Measurements from ENCODE around the gene RAPGEF5. TPM values are rescaled to one million over a fixed set of nuclear protein-coding genes. Genes with fewer than 3 reads are reported as not detected.

The RAPGEF5 gene
- total RNA-seq, 4 donors from 2014 or later: 26.5 to 76.6 (median 39.3) TPM

DNA sequence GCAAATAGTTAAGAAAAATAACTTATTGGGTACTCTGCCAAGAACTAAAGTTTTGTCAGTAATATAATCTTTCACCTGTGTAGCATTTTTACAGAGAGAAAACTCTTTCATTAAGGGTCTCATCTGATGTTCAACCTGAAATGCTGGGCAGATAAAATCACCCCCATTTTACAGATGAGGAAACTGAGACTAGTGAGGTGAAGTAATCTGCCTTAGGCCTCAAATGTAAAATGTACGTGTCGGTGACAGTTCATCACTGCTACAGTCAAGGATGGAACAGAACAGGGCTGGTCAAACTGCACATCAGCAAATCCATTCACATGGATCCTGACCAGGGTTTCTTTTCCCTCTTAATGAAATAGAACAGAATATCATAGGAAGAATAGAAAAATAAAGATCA, 121.8 kb downstream of the RAPGEF5 start:
- TF ChIP-seq, protein P1, sequence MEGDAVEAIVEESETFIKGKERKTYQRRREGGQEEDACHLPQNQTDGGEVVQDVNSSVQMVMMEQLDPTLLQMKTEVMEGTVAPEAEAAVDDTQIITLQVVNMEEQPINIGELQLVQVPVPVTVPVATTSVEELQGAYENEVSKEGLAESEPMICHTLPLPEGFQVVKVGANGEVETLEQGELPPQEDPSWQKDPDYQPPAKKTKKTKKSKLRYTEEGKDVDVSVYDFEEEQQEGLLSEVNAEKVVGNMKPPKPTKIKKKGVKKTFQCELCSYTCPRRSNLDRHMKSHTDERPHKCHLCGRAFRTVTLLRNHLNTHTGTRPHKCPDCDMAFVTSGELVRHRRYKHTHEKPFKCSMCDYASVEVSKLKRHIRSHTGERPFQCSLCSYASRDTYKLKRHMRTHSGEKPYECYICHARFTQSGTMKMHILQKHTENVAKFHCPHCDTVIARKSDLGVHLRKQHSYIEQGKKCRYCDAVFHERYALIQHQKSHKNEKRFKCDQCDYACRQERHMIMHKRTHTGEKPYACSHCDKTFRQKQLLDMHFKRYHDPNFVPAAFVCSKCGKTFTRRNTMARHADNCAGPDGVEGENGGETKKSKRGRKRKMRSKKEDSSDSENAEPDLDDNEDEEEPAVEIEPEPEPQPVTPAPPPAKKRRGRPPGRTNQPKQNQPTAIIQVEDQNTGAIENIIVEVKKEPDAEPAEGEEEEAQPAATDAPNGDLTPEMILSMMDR (IDR thresholded peaks at IDR 0.05): no peak
- TF ChIP-seq POLR2A (IDR thresholded peaks at IDR 0.05): no peak
- intact Hi-C loops (cut with DNase I): no loop called here
- Histone ChIP-seq H3K4me3 (replicated peaks in 1 of 3) (no peak overlapping the region), H3K9me3 (no peaks in the 10 kb centered on the region), H3K4me1 (peaks cover 0 to 4% of the 10 kb centered on the region in 2 donors), H3K27ac (no peak overlapping the region), H3K27me3 (no peaks in the 10 kb centered on the region), H3K36me3 (no peaks in the 10 kb centered on the region)
- WGBS, 2 donors: 94 to 100% methylated on average over 2 of the region's 2 CpGs
- no peak for DNase-seq

DNA sequence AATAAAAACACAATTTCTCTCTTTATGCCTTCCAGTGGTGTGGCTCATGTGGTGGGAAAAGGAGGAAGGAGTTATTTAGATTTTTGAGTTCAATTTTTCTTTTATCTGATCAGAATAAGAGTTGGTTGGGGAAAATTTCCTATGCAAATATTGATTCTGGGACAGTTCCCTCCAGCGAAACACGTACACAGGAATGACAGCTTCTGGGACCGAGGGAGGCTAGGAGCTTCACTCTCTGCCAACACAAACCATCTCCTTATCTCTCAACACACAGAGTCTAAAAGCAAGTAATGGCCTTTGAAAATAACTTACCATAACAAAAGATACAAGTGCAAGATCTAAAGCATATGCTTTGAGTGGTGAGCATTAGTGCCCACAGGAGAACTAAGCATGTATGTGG, 122.7 kb downstream of the RAPGEF5 start:
- Histone ChIP-seq H3K9me3 (no peaks in the 10 kb centered on the region), H3K4me1 (peaks cover 0 to 4% of the 10 kb centered on the region in 2 donors), H3K27ac (no peak overlapping the region), H3K36me3 (no peaks in the 10 kb centered on the region), H3K27me3 (no peaks in the 10 kb centered on the region), H3K4me3 (replicated peaks in 1 of 3) (no peak overlapping the region)
- intact Hi-C loops (cut with DNase I): no loop called here
- TF ChIP-seq, protein P1 (IDR thresholded peaks at IDR 0.05): no peak
- no peak for TF ChIP-seq POLR2A (IDR thresholded peaks at IDR 0.05)
- no peak for DNase-seq
- WGBS, 2 donors: 41 to 60% methylated on average over 3 of the region's 3 CpGs

DNA sequence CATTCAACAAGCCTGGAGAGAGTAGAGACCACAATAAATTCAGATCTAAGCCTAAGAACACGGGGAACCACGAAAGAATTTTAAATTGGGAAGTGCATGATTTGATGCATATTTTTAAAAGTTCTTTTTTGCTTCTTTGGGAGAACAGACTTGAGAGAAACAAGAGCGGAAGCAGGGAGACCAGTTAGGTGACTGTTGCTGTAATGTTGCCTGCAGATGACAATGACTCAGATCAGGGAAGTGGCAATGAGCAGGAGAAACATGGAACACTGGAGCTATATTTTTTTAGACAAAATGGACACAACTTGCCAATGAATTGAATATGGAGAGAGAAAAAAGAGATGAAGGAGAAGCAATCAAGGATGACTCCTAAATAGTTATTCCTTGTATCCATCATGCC, 125.1 kb downstream of the RAPGEF5 start:
- Histone ChIP-seq H3K27ac (no peak overlapping the region), H3K36me3 (no peaks in the 10 kb centered on the region), H3K4me1 (peaks cover 0 to 4% of the 10 kb centered on the region in 2 donors), H3K27me3 (no peaks in the 10 kb centered on the region), H3K4me3 (replicated peaks in 1 of 3) (no peak overlapping the region), H3K9me3 (no peaks in the 10 kb centered on the region)
- DNase-seq: no peak
- WGBS, 2 donors: 96 to 97% methylated on average over 3 of the region's 3 CpGs
- TF ChIP-seq, protein P1 (IDR thresholded peaks at IDR 0.05): no peak
- TF ChIP-seq POLR2A (IDR thresholded peaks at IDR 0.05): no peak
- intact Hi-C loops (cut with DNase I): no loop called here

DNA sequence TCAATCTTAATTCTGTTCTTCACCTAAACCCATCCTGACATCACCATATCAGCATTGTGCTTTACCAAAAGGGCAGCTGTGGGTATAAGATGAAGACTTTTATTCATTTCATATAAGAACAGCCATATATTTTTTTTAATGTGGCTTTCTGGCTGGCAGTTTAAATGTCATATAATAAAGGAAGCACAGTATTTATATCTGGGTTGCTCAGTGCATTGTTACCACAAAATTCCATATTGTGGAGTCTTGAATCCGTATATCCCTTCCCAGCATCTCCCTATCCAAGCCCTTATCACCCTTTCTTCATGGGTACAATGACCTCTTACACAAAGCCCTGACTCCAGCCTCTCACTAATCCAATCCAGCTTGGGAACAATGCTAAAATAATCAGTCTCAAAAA, 125.8 kb downstream of the RAPGEF5 start:
- 80 to 84% methylated on average over 1 of the region's 1 CpG for WGBS, 2 donors
- Histone ChIP-seq H3K4me1 (peaks cover 0 to 4% of the 10 kb centered on the region in 2 donors), H3K27me3 (no peaks in the 10 kb centered on the region), H3K36me3 (no peaks in the 10 kb centered on the region), H3K27ac (no peak overlapping the region), H3K9me3 (no peaks in the 10 kb centered on the region), H3K4me3 (replicated peaks in 1 of 3) (no peak overlapping the region)
- intact Hi-C loops (cut with DNase I): no loop called here
- no peak for DNase-seq
- TF ChIP-seq, protein P1 (IDR thresholded peaks at IDR 0.05): no peak

DNA sequence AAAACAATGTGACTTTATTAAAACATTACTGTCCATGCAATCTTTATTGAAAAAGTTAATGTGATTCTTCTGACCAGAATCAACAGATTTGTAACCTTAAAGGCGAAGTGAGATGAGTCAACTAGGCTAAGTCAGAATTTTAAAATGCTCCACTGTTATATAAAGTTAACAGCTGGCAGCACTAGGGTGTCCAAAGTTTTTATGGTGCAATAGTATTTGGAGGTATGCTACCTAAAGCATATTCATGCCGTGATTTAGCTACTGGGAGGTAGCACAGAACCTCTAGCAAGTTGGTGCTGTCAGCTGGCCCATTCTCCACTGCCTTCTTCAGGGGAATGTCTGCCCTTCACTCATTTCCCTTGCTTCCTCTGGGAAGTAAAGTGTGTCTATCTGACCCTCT, 126.7 kb downstream of the RAPGEF5 start:
- no peak for TF ChIP-seq POLR2A (IDR thresholded peaks at IDR 0.05)
- TF ChIP-seq, protein P1 (IDR thresholded peaks at IDR 0.05): no peak
- intact Hi-C loops (cut with DNase I): no loop called here
- H3K4me1 ChIP-seq: peaks cover 0 to 4% of the 10 kb centered on the region in 2 donors
- 95 to 96% methylated on average over 2 of the region's 2 CpGs for whole genome bisulfite sequencing, 2 donors
- no peak overlapping the region for H3K27ac ChIP-seq
- no peaks in the 10 kb centered on the region for H3K27me3 ChIP-seq
- no peak for DNase-seq
- H3K4me3 ChIP-seq (replicated peaks in 1 of 3): no peak overlapping the region
- H3K9me3 ChIP-seq: no peaks in the 10 kb centered on the region
- no peaks in the 10 kb centered on the region for H3K36me3 ChIP-seq

Data from thyroid gland (tissue), 4 donors.